Measurements from ENCODE around the gene CACFD1.

GRCh38 chr9:133494636-133495326 lies 35.0 kb downstream of the CACFD1 start:
- TF ChIP-seq ARNTL (CRISPR knock-in tag; IDR thresholded peaks at IDR 0.05; ENCODE audit: borderline replicate concordance, low read depth) (no peak), ZFP30 (CRISPR knock-in tag; IDR thresholded peaks at IDR 0.05) (no peak), ZFP3 (CRISPR knock-in tag; IDR thresholded peaks at IDR 0.05) (no peak)

All from SK-N-SH treated with all-trans-retinoic acid at 6 μM for 48 hours (cell line).